ENCODE data around the gene SH3BP5. TPM values are rescaled to one million over a fixed set of nuclear protein-coding genes. Genes with fewer than 3 reads are reported as not detected.

Gene SH3BP5
- total RNA-seq, 2 experiments from 2014 or later = 2.0 to 2.4 TPM

DNA sequence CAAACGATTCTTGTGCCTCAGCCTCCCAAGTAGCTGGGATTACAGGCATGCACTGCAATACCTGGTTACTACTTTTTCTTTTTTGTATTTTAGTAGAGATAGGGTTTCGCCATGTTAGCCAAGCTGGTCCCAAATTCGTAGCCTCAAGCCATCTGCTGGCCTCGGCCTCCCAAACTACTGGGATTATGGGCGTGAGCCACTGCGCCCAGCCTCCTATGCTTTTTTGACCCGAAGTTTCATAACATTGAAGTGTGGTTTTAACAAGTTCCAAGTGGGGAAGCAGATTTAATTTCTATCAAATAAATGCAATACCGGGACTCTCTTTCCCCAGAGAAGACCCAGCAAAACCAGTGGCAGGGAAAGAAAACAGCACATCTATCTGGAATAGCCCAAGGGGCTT lies 13.7 kb downstream of the SH3BP5 start:
- TF ChIP-seq, protein P1, sequence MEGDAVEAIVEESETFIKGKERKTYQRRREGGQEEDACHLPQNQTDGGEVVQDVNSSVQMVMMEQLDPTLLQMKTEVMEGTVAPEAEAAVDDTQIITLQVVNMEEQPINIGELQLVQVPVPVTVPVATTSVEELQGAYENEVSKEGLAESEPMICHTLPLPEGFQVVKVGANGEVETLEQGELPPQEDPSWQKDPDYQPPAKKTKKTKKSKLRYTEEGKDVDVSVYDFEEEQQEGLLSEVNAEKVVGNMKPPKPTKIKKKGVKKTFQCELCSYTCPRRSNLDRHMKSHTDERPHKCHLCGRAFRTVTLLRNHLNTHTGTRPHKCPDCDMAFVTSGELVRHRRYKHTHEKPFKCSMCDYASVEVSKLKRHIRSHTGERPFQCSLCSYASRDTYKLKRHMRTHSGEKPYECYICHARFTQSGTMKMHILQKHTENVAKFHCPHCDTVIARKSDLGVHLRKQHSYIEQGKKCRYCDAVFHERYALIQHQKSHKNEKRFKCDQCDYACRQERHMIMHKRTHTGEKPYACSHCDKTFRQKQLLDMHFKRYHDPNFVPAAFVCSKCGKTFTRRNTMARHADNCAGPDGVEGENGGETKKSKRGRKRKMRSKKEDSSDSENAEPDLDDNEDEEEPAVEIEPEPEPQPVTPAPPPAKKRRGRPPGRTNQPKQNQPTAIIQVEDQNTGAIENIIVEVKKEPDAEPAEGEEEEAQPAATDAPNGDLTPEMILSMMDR (IDR thresholded peaks at IDR 0.05) = no peak
- no peak overlapping the region for H3K4me3 Mint-ChIP-seq
- H3K9me3 Mint-ChIP-seq = no peaks in the 10 kb centered on the region
- ChIA-PET POLR2A (interaction anchor here (0.8 kb wide), 1 partner anchor 30 kb away, joined by 3 read pairs; no protein-coding TSS in a partner anchor), CTCF (interaction anchor here (1.6 to 4.7 kb wide), 3 partner anchors 11 to 59 kb away, joined by 3 to 28 read pairs (median 10); partner anchors contain the start of gene SH3BP5)
- peaks cover 46% of the 10 kb centered on the region for H3K4me1 Mint-ChIP-seq (ENCODE audit: low read depth)
- no peak overlapping the region for H3K27ac Mint-ChIP-seq
- no peaks in the 10 kb centered on the region for H3K27me3 Mint-ChIP-seq
- intact Hi-C loops (cut with micrococcal nuclease) = no loop called here
- no peaks in the 10 kb centered on the region for H3K36me3 Mint-ChIP-seq (ENCODE audit: low read depth)
- DNase-seq (no peak), ATAC-seq (no peak)

- no peak overlapping the region for H3K4me3 Mint-ChIP-seq
- H3K9me3 Mint-ChIP-seq = no peaks in the 10 kb centered on the region
- ChIA-PET CTCF (interaction anchor here (0.8 to 4.7 kb wide), 7 partner anchors 12 to 61 kb away, joined by 3 to 28 read pairs (median 4); partner anchors contain the start of gene SH3BP5), POLR2A (interaction anchor here (0.9 to 1.1 kb wide), 2 partner anchors 17 to 22 kb away, joined by 3 read pairs; no protein-coding TSS in a partner anchor)
- no peaks in the 10 kb centered on the region for H3K36me3 Mint-ChIP-seq (ENCODE audit: low read depth)
- ATAC-seq (no peak), DNase-seq (no peak)
- H3K27me3 Mint-ChIP-seq = no peaks in the 10 kb centered on the region
- H3K27ac Mint-ChIP-seq = no peak overlapping the region
- intact Hi-C loops (cut with micrococcal nuclease) = no loop called here
- H3K4me1 Mint-ChIP-seq (ENCODE audit: low read depth) = peaks cover 55% of the 10 kb centered on the region
- TF ChIP-seq, protein P1 (IDR thresholded peaks at IDR 0.05) = no peak
These were observed 15.4 kb downstream of the SH3BP5 start for GRCh38 chr3:15316998-15317435.

GRCh38 chr3:15315003-15315402 lies 17.4 kb downstream of the SH3BP5 start:
- ChIA-PET CTCF (interaction anchor here (1.1 to 1.6 kb wide), 3 partner anchors 18 to 47 kb away, joined by 3 to 4 read pairs (median 4); partner anchors contain the start of gene SH3BP5), POLR2A (interaction anchor here (0.9 kb wide), 1 partner anchor 10 kb away, joined by 5 read pairs; no protein-coding TSS in a partner anchor)
- TF ChIP-seq, protein P1 (IDR thresholded peaks at IDR 0.05) = no peak
- Mint-ChIP-seq H3K4me1 (ENCODE audit: low read depth) (peaks cover 59% of the 10 kb centered on the region), H3K27ac (no peak overlapping the region), H3K36me3 (ENCODE audit: low read depth) (no peaks in the 10 kb centered on the region), H3K27me3 (no peaks in the 10 kb centered on the region), H3K9me3 (no peaks in the 10 kb centered on the region), H3K4me3 (no peak overlapping the region)
- intact Hi-C loops (cut with micrococcal nuclease) = no loop called here
- no peak for DNase-seq
- ATAC-seq = no peak

DNA sequence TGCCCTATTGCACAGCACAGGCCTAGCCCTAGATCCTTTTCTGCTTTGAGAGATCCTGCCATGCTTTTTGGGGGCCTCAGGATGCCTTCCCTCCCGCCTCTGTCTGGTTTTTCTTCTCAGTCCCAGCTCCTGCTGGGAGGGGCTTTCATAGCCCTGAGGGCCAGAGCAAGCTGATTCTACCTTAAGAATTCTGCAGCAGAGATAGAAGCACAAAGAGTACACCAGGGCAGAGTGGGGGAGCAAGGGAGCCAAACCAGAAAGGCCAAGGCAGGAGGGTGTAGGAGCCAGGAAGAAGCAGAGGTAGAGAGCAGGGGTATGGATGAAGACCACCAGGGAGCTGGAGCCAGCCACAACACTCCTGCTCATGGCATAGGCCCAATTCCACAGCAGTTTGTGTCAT lies 18.1 kb downstream of the SH3BP5 start:
- Mint-ChIP-seq H3K27me3 (no peaks in the 10 kb centered on the region), H3K36me3 (ENCODE audit: low read depth) (no peaks in the 10 kb centered on the region), H3K4me1 (ENCODE audit: low read depth) (peaks cover 58% of the 10 kb centered on the region), H3K4me3 (no peak overlapping the region), H3K27ac (no peak overlapping the region), H3K9me3 (no peaks in the 10 kb centered on the region)
- ATAC-seq (no peak), DNase-seq (no peak)
- TF ChIP-seq, protein P1 (IDR thresholded peaks at IDR 0.05) = no peak
- POLR2A ChIA-PET = interaction anchor here (0.9 kb wide), 1 partner anchor 11 kb away, joined by 5 read pairs; no protein-coding TSS in a partner anchor
- intact Hi-C loops (cut with micrococcal nuclease) = loop anchor here (5.0 kb wide), 1 partner anchor 47 kb away; no protein-coding TSS in a partner anchor
- CTCF ChIA-PET = interaction anchor here (1.1 to 1.6 kb wide), 3 partner anchors 18 to 46 kb away, joined by 3 to 4 read pairs (median 4); partner anchors contain the start of gene SH3BP5

- Mint-ChIP-seq H3K4me3 (no peak overlapping the region), H3K36me3 (ENCODE audit: low read depth) (no peaks in the 10 kb centered on the region), H3K27ac (no peak overlapping the region), H3K9me3 (no peaks in the 10 kb centered on the region), H3K4me1 (ENCODE audit: low read depth) (peaks cover 62% of the 10 kb centered on the region), H3K27me3 (no peaks in the 10 kb centered on the region)
- ATAC-seq (no peak), DNase-seq (peak; percentile 46)
- intact Hi-C loops (cut with micrococcal nuclease) = loop anchor here (5.0 kb wide), 1 partner anchor 46 kb away; no protein-coding TSS in a partner anchor
- TF ChIP-seq, protein P1 (IDR thresholded peaks at IDR 0.05) = no peak
- CTCF ChIA-PET = interaction anchor here (1.0 kb wide), 1 partner anchor 46 kb away, joined by 3 read pairs; no protein-coding TSS in a partner anchor
- POLR2A ChIA-PET = interaction anchor here (0.7 kb wide), 1 partner anchor 40 kb away, joined by 3 read pairs; no protein-coding TSS in a partner anchor
These were observed 18.9 kb downstream of the SH3BP5 start for GRCh38 chr3:15313461-15313860.
